GM12878 (cell line): ENCODE data around the gene PHF1. TPM values are rescaled to one million over a fixed set of nuclear protein-coding genes. Genes with fewer than 3 reads are reported as not detected.

Experiments used
- CEBPZ ChIP-seq: fragments of 150-350 bp; IDR thresholded peaks from 2 replicates; pipeline ENCODE4 v1.6.1; 2016; ENCODE audit warnings: low read depth, low read length
- EED ChIP-seq: sonication (generic); IDR thresholded peaks from 2 replicates; pipeline ENCODE4 v1.6.1; 2016; ENCODE audit warnings: antibody characterized with exemption, low read depth
- EZH2 ChIP-seq: IDR thresholded peaks from 2 replicates; pipeline ENCODE4 v1.6.1; 2012; ENCODE audit warnings: low read depth, mild to moderate bottlenecking, control low read depth, inconsistent platforms, low read length, borderline replicate concordance; ENCODE audit not compliant: control insufficient read depth
- IKZF1 ChIP-seq: fragments of 450-650 bp; conservative IDR thresholded peaks from 2 replicates; pipeline ENCODE4 v1.6.1; 2017; ENCODE audit warnings: antibody characterized with exemption, mild to moderate bottlenecking
- LARP7 ChIP-seq: fragments of 450-650 bp; IDR thresholded peaks from 2 replicates; pipeline ENCODE4 v1.6.1; 2017; ENCODE audit warnings: mild to moderate bottlenecking
- MAX ChIP-seq: IDR thresholded peaks from 2 replicates; pipeline ENCODE4 v1.6.1; 2012; ENCODE audit warnings: low read depth, low read length, improper control_type of control experiment
- NFIC ChIP-seq: IDR thresholded peaks from 2 replicates; pipeline ENCODE4 v1.6.1; 2012; ENCODE audit warnings: low read depth, mild to moderate bottlenecking, inconsistent platforms, low read length, moderate library complexity
- NFYB ChIP-seq: IDR thresholded peaks from 2 replicates; pipeline ENCODE4 v1.6.1; 2011; ENCODE audit warnings: low read depth, mild to moderate bottlenecking, low read length, improper control_type of control experiment, moderate library complexity; ENCODE audit not compliant: insufficient read depth
- NRF1 ChIP-seq: conservative IDR thresholded peaks from 2 replicates; pipeline ENCODE4 v1.6.1; 2011; ENCODE audit warnings: mild to moderate bottlenecking, low read depth, low read length, improper control_type of control experiment
- POLR2A ChIP-seq: IDR thresholded peaks from 2 replicates; pipeline ENCODE4 v1.6.1; 2011; ENCODE audit warnings: low read depth, mild to moderate bottlenecking, low read length
- POLR2AphosphoS5 ChIP-seq: IDR thresholded peaks from 2 replicates; pipeline ENCODE4 v1.6.1; 2011; ENCODE audit warnings: mild to moderate bottlenecking, low read length, inconsistent platforms
- SP1 ChIP-seq: IDR thresholded peaks from one replicate; pipeline ENCODE4 v1.6.1; 2011; ENCODE audit warnings: low read depth, low read length
- SREBF2 ChIP-seq: IDR thresholded peaks from 2 replicates; pipeline ENCODE4 v1.6.1; 2012; ENCODE audit warnings: mild to moderate bottlenecking, low read length
- STAT3 ChIP-seq: IDR thresholded peaks from 2 replicates; pipeline ENCODE4 v1.6.1; 2011; ENCODE audit warnings: low read depth, low read length, improper control_type of control experiment
- TCF3 ChIP-seq: IDR thresholded peaks from 2 replicates; pipeline ENCODE4 v1.6.1; 2012; ENCODE audit warnings: low read depth, mild to moderate bottlenecking, low read length, borderline replicate concordance; ENCODE audit not compliant: insufficient read depth
- ZNF384 ChIP-seq: IDR thresholded peaks from 2 replicates; pipeline ENCODE4 v1.6.1; 2012; ENCODE audit warnings: low read depth, mild to moderate bottlenecking, low read length, improper control_type of control experiment, borderline replicate concordance
- ZSCAN29 ChIP-seq: fragments of 450-650 bp; IDR thresholded peaks from 2 replicates; pipeline ENCODE4 v1.6.1; 2017; ENCODE audit warnings: mild to moderate bottlenecking, moderate library complexity
- polyA plus RNA-seq, 11 experiments: library from polyadenylated mRNA; depleted of rRNA in 4 of 11; unstranded in 6 of 11; stranded (reverse) in 5 of 11; fragments of >200 nt; fragmentation: Nextera tagmentation in 4 of 11; fragmentation: Illumina TruSeq in 1 of 11; extraction: Ambion mirVana in 4 of 11; extraction: Trizol in 1 of 11; gene quantifications; 1 replicate in 1 of 11; 2 replicates in 10 of 11; pipeline versions ENCODE4 v1.2.1 to v1.2.3, GENCODE V29; 2011 to 2016; ENCODE audit warnings: inconsistent platforms in 2 of 11, missing spikeins in 2 of 11, low read depth in 1 of 11
- total RNA-seq, 4 experiments: library from RNA; depleted of rRNA in 3 of 4; stranded (reverse); fragments of >200 nt in 3 of 4; fragmentation: Illumina TruSeq in 1 of 4; extraction: Trizol in 1 of 4; gene quantifications; 2 replicates each; pipeline versions ENCODE4 v1.2.1 to v1.2.3, GENCODE V29; 2013 to 2021
- TF ChIP-seq, protein P1 (sequence below): IDR thresholded peaks from 2 replicates; pipeline ENCODE4 v1.6.1; 2012; ENCODE audit warnings: mild to moderate bottlenecking, low read depth, low read length
- TF ChIP-seq, protein P2 (sequence below): IDR thresholded peaks from 2 replicates; pipeline ENCODE4 v1.6.1; 2011; ENCODE audit warnings: borderline replicate concordance, low read depth, mild to moderate bottlenecking, moderate library complexity, mixed read lengths, low read length; ENCODE audit not compliant: insufficient read depth; ENCODE audit errors: extremely low read length
- TF ChIP-seq, protein P3 (sequence below): fragments of 450-650 bp; IDR thresholded peaks from 2 replicates; pipeline ENCODE4 v1.6.1; 2016; ENCODE audit warnings: mild to moderate bottlenecking
- TF ChIP-seq, protein P4 (sequence below): fragments of 450-650 bp; IDR thresholded peaks from 2 replicates; pipeline ENCODE4 v1.6.1; 2014; ENCODE audit warnings: mild to moderate bottlenecking

Gene PHF1
- total and polyA plus RNA-seq, 10 of the 15 experiments (the other 5 are each of a cell fraction or from before 2014, with no cell fraction given): 1.3 to 17.8 (median 6.2) TPM

GRCh38 chr6:33418690-33419291, 8.0 kb downstream of the PHF1 start (continued):
- TF ChIP-seq, protein P1, sequence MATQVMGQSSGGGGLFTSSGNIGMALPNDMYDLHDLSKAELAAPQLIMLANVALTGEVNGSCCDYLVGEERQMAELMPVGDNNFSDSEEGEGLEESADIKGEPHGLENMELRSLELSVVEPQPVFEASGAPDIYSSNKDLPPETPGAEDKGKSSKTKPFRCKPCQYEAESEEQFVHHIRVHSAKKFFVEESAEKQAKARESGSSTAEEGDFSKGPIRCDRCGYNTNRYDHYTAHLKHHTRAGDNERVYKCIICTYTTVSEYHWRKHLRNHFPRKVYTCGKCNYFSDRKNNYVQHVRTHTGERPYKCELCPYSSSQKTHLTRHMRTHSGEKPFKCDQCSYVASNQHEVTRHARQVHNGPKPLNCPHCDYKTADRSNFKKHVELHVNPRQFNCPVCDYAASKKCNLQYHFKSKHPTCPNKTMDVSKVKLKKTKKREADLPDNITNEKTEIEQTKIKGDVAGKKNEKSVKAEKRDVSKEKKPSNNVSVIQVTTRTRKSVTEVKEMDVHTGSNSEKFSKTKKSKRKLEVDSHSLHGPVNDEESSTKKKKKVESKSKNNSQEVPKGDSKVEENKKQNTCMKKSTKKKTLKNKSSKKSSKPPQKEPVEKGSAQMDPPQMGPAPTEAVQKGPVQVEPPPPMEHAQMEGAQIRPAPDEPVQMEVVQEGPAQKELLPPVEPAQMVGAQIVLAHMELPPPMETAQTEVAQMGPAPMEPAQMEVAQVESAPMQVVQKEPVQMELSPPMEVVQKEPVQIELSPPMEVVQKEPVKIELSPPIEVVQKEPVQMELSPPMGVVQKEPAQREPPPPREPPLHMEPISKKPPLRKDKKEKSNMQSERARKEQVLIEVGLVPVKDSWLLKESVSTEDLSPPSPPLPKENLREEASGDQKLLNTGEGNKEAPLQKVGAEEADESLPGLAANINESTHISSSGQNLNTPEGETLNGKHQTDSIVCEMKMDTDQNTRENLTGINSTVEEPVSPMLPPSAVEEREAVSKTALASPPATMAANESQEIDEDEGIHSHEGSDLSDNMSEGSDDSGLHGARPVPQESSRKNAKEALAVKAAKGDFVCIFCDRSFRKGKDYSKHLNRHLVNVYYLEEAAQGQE: no peak
- no peak for TF ChIP-seq NFIC
- no peak for TF ChIP-seq STAT3
- no peak for TF ChIP-seq CEBPZ
- TF ChIP-seq ZSCAN29: no peak
- TF ChIP-seq LARP7: no peak
- TF ChIP-seq MAX: no peak
- TF ChIP-seq IKZF1: no peak; the same call in none of the 2 replicates
- no peak for TF ChIP-seq EZH2
- peak; percentile 48; the same call in 1 of the 2 replicates for TF ChIP-seq POLR2AphosphoS5
- TF ChIP-seq, protein P2, sequence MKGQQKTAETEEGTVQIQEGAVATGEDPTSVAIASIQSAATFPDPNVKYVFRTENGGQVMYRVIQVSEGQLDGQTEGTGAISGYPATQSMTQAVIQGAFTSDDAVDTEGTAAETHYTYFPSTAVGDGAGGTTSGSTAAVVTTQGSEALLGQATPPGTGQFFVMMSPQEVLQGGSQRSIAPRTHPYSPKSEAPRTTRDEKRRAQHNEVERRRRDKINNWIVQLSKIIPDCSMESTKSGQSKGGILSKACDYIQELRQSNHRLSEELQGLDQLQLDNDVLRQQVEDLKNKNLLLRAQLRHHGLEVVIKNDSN: no peak
- TF ChIP-seq, protein P3, sequence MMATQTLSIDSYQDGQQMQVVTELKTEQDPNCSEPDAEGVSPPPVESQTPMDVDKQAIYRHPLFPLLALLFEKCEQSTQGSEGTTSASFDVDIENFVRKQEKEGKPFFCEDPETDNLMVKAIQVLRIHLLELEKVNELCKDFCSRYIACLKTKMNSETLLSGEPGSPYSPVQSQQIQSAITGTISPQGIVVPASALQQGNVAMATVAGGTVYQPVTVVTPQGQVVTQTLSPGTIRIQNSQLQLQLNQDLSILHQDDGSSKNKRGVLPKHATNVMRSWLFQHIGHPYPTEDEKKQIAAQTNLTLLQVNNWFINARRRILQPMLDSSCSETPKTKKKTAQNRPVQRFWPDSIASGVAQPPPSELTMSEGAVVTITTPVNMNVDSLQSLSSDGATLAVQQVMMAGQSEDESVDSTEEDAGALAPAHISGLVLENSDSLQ: no peak
- TF ChIP-seq, protein P4, sequence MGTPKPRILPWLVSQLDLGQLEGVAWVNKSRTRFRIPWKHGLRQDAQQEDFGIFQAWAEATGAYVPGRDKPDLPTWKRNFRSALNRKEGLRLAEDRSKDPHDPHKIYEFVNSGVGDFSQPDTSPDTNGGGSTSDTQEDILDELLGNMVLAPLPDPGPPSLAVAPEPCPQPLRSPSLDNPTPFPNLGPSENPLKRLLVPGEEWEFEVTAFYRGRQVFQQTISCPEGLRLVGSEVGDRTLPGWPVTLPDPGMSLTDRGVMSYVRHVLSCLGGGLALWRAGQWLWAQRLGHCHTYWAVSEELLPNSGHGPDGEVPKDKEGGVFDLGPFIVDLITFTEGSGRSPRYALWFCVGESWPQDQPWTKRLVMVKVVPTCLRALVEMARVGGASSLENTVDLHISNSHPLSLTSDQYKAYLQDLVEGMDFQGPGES: no peak
- no peak for TF ChIP-seq NFYB
- TF ChIP-seq TCF3: no peak
- no peak for TF ChIP-seq SREBF2
- peak; percentile 13; the same call in 1 of the 2 replicates for TF ChIP-seq POLR2A
- no peak for TF ChIP-seq EED
- TF ChIP-seq ZNF384: no peak
- no peak for TF ChIP-seq NRF1
- no peak for TF ChIP-seq SP1
